GM19395 (cell line): ENCODE results near the gene RPS23.

Source experiments
- ATAC-seq: cut with Tn5 transposase; IDR thresholded peaks from one replicate; pipeline ENCODE4 v1.9.1; 2021; ENCODE audit warnings: mild to moderate bottlenecking, moderate library complexity; ENCODE audit not compliant: unreplicated experiment

The RPS23 gene

DNA sequence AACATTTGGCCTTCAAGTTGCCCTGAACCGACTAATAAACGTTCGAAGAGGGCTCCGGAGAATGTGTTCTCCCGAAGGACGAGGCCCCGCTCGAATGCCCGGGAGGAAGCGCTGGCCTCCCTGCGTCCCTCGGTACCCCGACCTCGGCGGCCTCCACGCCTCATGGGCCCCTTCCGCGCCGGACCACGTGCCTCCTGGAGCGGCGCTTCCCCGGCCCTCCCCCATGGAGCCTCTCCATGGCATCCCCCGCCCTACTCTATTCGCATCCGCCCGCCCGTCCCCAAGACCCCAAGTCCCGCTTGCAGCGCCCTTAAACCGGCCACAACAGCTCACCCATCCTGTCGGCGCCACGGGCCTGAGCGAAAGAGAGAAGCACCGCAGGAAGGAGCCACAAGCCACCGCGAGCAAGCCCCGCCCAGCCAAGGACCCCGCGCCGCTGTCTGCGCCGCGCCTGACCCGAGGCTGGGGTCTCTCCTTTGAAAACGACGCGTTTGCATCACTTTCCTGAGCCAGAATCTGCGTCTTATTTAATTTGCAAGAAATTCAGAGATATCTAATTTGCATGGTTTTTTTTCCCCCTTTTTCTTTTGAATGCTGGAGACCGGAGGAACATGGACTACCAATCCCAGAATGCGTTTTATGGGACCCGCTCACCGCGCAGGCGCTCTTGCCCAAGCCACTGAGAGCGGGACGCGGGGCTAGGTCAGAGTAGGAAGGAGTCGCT is at the start of gene RPS23:
RPS23 (minus strand) TSS at position 368 of the 724 bp plus-strand sequence; CDS start at position 337, 31 bp downstream.
- peak; percentile 96 for ATAC-seq

DNA sequence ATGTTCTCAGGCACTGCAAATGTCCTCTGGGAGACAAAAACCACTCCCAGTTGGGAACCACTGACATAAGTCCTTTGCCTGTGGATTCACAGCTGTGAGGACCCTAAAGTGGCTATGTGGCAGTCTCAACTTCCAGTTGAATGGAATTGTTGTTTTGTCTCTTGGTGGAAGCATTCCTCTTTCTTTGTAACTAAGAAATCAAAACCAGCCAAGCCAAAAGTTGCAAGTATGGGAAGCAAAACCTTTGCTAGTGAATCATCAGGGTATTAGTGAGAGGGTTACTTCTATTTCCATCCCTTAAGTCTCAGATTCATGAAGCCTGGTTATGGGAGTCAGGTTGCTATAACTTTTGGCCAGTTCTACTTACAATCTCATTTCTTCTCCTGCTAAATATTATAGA is 49.8 kb upstream of the RPS23 start:
- ATAC-seq, result no peak

DNA sequence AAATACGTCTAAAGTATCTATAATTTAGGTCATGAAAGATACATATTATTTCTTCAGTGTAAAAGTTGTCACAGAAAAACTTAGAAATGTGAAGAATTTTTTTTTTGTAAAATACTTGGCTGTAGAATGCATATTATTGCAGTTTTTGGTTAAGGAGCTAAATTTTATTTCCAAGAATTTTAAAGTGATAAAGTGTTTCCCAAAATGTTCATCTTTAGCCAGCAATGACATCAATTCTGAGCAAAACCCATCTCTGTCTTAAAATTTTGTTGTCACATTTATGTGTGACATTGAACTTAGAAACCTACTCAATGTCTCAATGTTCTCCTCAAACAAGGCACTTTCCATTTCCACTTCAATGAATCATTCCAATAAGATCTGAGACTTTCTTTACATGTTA is 47.8 kb upstream of the RPS23 start:
- no peak for ATAC-seq

DNA sequence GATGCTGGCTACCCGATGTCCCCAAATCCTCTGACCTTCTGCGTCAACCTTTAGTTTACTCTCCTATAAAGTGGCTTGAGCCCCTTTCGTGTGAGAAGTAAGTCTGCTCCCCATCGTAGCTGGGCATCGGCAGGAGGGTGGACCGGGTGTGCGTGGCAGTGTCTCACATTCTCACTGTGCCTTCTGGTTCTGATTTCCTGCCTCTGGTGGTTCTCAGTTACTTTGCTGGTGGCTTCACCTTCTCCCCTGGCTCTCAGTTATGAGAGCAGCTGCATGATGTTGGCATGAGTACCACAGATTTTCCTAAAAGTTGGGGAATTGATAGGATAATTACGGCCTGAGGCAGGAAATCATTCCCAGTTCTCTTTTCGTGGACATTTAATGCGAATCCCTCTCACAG is 47.0 kb upstream of the RPS23 start:
- ATAC-seq, result no peak

DNA sequence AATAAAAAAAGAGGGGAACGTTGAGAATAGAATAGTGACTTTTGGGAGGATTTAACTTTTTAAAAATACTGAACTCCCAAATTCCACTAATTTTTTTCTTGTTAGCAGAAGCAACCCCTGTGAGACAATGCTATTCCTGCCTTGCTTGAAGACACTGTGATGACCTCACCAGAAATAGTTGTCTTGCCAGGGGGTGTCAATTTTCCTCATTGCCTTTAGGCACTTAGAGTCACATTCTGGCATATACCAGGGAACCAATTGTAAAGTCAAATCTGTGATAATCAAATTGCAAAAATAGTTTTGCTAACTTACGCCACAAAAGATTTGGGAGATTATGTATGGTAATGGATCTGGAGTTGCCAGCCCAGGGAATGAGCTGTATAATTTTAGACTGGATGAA is 42.8 kb upstream of the RPS23 start:
- ATAC-seq, result no peak

DNA sequence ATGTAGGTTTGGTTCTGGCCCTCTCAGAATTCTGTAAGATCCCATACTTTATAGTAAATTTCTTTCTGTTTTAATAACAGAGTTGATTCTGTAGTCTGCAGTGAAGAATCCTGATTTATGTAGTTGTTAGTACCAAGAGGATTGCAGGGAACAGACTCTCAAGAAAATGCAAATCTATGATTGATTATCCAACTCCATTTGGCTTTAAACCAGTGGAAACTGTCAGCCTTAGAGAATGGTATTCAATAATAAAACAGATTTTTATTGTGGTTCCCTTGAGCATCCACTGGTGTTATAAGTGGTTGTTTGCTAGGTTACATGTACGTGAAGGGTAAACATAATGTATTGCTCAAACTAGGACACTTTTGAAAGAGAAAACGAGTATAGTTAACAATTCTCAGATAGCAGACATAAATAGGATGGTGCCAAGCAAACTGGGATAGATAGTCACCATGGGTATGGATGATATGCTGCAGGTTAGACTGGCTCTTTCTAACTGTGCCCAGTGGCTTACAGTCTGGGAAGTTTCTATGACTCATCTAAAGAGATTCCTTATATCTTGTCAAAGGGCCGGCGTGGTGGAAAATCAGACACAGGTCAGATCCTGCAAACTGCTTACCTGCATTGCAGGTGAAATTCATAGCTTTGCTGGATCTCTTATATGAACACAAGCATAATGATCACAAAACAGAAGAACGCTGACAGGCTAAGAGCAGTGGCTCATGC is 41.7 kb upstream of the RPS23 start:
- ATAC-seq, result no peak

DNA sequence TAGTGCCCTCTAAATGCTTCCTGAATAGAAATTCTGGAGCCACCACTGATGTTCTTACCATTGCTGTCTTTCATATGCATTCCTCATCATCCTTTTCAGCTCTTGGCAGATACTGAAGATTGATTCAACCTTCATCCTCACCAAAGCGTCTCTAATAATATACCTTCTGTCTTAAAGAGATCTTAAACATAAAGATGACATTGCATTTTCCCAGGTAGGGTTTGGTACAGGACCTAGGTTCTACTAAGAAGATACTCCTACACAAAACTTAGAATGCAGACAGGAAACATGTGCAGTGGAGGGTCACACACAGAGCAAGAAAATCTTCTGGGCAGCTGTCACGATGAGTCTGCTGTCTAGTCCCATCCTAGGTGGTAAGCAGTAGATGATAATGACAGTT is 41.0 kb upstream of the RPS23 start:
- no peak for ATAC-seq

DNA sequence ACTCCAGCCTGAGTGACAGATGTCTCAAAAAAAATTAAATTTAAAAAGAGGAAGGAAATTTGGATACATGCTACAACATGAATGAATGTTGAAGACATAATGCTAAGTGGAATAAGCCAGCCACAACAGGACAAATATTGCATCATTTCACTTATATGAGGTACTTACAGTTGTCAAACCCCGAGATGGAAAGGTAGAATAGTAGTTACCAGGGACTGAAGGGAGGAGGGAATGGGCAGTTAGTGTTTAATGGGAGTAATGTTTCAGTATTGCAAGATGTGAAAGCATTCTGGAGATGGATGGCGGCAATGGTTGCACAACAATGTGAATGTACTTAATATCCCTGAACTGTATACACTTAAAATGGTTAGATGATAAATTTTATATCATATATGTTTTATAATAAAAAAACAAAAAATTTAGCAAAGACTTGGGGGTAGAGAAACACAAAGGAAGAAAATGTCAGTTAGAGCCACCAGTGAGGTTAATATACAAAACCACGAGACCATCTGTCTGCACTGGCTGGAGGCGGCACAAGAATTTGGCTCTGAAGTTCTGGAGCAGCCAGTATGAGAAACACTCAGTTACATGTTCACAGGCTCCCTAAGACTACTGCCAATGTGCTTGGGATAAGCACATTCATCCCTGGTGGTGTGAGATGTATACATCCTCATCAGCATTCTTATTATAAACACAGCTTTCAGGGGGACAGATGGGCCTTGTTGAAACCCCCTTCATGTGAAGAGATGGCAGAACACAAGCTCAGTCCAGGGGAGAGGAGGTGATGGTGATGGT is 37.0 kb upstream of the RPS23 start:
- ATAC-seq, result no peak

DNA sequence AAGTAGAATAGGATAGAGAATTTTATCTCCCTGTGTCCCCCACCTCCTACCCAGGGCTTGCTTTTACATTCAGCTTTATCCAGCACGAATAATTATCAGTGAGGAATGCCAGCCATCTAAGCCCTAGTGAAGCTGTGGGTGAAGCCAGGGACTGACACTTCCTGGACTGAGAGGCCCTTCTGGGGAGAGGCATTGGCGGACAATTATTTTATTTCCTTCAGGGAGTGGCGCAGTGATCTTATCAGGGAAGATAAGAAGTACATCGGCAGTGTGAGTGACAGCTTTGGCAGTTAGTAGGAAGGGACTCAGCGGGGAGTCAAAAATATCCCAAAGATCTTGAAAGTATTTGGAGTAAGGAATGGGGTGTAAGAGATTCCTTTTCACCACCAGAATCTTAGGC is 34.9 kb upstream of the RPS23 start:
- ATAC-seq, result no peak

DNA sequence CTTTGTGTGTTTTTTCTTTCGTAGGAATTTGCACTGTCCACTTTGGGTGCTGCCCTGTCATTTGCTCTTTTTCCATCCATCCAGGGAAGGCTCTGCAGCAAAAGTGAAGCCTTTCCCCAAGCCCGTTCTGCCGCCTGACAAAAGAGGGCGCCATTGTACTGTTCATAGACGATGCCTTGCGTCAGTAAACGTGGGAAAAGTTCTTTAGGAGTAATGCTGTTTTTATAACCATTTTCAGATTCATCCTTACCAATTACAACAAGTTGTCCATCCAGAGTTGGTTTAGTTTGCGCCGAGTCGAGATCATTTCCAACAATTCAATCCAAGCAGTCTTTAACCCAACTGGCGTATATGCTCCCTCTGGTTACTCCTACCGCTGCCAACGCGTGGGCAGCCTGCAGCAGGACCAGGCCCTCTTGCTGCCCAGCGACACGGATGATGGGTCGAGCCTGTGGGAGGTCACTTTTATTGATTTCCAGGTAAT is 34.3 kb upstream of the RPS23 start:
- no peak for ATAC-seq

DNA sequence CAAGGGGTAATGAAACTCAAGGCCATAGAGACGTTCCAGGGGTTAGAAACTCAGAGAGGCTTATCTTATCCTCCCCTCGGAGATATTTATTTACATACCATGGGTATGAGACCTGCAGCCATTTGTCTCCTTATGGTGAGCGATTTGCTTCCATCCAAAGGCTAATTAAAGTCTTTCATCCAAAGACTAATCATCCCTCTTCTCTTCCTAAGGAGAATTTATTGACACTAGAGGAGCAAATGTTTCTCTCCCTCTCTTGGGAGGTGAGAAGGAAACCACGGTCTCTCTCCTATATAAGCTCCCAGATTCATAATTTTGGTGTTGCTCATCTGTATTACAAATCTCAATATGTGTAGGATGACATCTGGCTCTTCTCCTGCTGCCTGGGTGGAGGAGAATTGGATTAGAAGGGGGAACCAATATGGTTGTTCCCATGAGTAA is 31.0 kb upstream of the RPS23 start:
- ATAC-seq, result no peak

DNA sequence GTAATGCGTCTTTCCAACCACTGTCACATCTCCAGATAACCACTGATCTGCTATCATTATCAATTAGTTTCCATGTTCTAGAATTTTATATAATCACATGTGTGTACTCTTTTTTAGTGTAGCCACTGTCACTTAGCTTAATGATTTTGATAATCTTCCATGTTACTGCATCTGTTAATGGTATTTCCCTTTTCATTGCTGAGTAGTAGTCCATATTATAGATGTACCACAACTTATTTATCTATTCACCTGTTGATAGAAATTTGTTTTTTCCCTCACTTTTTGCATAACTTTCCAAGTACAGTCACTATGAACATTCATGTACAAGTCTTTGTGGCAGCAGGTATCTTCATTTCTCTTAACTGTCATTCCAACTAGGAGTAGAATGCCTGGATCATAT is 30.3 kb upstream of the RPS23 start:
- ATAC-seq, result no peak

DNA sequence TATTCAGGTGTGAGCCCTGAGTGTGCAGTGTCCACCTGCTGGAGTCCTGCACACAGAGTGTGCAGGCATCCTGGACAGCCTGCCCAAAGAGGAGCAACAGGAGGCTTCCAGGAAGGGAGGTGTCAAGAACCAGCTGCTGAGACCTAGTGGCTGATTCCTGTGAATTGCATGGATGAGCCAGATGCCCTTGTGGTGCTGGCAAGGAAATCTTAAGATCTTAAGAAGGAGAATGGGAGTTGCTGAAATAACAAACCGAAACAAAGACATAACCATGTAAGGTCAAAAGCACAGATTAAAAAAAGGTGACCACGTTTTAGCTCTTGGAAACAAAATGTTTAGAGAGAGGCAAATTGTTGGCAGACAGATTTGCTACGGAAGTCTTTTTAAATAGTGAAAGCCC is 29.3 kb upstream of the RPS23 start:
- ATAC-seq, result no peak

DNA sequence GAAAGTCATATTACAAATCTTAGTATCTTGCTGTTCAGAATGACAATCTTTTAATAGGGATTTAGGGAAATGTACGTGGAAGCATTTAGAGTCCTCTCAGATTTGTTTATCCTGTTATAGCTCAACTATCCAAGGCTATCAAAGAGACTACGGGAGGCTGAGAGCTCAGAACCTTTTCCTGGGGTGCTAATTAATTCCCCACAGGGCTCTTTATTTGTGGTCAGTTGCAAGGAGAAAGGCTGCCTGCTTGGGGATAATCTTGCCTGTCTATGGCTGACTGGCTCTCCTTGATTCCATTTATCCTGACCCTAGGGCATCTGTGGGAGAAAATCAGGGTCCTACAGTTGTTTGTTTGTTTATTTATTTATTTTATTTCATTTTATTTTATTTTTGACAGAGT is 28.0 kb upstream of the RPS23 start:
- ATAC-seq, result no peak

DNA sequence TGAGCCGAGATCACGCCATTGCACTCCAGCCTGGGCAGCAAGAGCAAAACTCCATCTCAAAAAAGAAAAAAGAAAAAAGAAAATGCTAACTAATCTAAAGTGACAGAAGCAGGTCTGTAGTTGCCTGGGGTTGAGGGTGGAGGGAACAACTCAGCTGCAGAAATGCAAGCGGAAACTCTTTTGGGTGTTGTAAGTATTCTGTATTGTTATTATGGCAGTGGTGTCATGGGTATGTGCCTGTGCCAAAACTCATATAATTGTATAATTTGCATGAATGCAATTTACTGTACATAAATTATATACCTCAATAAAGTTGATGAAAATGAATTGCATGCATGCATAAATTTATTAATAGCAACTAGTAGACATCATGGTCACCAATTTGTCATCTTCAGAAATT is 23.0 kb upstream of the RPS23 start:
- ATAC-seq, result no peak

DNA sequence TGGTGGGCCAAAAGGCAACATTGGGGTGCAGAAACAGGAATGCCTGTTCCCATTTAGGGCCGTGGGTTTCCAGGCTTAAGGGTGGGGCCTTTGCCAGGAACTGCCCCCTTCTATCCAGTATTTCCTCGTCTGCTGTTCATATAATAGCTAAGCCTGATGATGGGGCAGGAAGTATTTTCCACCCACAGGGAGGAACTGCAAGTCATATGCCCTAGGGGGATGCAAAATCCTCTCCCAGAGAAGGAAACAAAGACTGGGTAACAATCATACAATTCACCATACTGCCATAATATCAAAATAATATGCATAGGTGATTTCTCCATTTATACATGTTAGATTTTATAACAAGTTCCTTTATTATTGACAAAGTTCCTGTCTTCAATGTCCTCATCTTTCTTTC is 20.5 kb upstream of the RPS23 start:
- ATAC-seq, result no peak

DNA sequence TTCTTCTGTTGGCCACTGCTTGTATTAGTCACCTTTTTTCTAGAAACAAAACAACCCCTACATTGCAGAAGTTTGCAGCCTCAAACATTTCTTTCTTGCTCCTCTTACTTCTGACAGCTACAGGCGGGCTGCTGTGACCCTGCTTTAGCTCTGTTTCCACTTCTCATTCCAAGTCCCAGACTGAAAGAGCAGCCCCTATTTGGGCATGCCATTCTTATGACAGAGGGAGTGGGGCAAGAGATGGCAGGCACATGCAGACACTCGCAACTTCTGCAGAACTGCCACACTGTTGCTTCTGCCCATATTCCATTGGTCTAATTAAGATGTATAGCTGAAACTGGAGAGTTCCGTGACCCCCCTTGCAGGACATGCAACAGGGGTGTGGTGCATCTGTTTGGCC is 19.6 kb upstream of the RPS23 start:
- ATAC-seq, result no peak

DNA sequence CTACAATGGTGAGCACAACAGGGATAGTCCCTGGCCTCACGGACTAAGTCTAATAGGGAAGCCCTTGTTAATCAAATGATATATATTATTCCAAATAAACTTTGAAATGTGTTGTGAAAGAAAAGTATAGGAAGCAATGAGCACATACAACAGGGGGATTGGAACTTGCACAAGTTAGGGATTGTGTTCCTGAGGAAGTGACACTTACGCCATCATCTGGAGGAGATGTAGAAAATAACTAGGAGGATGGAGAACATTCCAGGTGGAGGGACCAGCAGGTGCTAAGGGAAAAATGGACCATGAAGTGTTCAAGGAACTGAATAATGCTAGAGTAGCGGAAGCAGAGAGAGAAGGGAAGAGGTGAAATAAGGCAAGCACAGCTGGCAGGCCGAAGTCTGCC is 18.8 kb upstream of the RPS23 start:
- ATAC-seq, result no peak

DNA sequence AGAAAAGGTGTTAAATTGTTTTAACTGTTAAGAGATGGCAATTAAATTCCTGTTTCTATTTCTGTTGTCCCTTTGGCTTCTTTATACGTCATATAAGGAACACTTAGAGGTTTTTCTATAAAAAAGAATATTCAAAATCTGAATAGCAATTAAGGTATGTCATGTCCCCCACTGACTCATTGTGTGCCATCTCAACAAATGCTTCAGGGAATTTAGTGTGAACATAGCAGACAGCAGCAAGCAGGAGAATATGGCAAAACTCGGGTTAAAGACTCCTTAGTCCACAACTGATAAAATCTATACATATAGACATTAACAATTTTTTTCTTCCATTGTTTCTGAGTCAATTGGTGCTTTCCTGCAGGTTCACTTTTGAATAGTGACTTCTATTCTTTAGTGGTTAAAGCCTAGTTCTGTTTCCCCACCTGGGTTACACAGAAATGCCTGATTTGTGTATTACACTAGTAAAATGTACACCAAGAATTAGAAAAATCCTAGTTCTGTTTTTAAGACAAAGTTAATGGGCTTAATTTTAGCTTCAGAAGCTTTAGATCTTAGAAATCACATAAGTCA is 17.9 kb upstream of the RPS23 start:
- ATAC-seq, result no peak

DNA sequence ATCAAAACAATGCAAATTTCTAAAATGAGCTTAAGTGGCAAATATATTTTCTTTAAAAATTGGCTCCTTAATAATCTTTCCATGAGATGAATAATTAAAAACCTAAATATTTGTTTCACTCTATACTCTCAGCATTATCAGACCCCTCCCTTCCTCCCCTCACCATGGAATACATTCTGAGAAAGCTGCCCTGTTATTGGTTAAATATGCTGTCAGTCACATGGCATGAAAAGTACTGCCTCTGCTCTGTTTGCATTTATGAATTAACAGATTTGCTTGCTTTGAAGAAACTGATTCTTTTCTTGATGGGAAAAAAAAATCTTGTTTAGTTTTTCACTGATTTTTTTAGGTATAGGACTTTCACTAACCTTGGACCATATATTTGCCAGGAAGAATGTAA is 17.0 kb upstream of the RPS23 start:
- no peak for ATAC-seq

DNA sequence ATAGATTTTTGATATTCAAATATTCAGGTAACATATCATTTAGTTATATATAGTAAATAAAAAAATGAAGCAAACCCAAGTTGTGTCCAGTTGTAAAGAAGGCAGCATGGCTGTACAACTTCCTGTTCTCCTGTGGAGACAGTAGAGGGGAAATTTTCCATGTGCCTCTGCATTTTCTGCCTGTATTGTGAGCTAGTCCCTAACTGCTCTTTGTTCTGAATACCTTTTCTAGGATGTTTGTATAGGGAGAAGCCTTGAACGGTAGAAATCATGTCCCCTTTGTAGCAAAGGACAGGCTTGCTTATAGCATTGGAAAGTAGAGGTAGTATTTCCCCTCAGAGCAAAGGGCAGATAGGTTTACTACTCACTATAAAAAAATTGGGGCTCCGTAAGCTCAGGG is 13.3 kb upstream of the RPS23 start:
- no peak for ATAC-seq
